Right atrium auricular region (tissue), 2 donors: Measurements from ENCODE around the gene RGS12. TPM values are rescaled to one million over a fixed set of nuclear protein-coding genes. Genes with fewer than 3 reads are reported as not detected.

Experiments used
- DNase-seq: peaks from one replicate; pipeline ENCODE4 v3.0.0-alpha.2; 2019; ENCODE audit warnings: low spot score
- H3K27ac ChIP-seq, 2 donors: fragments of 200-600 bp; sonication (generic); 1 replicate in 1 of 2; 2 replicates in 1 of 2; pipeline ENCODE4 v1.5.1; 2016 to 2019
- H3K27me3 ChIP-seq, 2 donors: fragments of 200-600 bp; sonication (generic); one replicate each; pipeline versions ENCODE4 v1.5.1 to v1.6.0; 2017 to 2019
- H3K36me3 ChIP-seq: fragments of 200-600 bp; sonication (generic); one replicate; pipeline ENCODE4 v1.5.1; 2016
- H3K4me1 ChIP-seq, 2 donors: fragments of 200-600 bp; sonication (generic); one replicate each; pipeline versions ENCODE4 v1.5.1 to v1.6.0; 2017 to 2019
- H3K4me3 ChIP-seq, 2 donors: fragments of 200-600 bp; sonication (generic); 1 replicate in 1 of 2; 2 replicates in 1 of 2; pipeline ENCODE4 v1.5.1; 2017 to 2019; ENCODE audit warnings: mild to moderate bottlenecking in 1 of 2, moderate library complexity in 1 of 2
- H3K9me3 ChIP-seq, 2 donors: fragments of 200-600 bp; sonication (generic); one replicate each; pipeline ENCODE4 v1.5.1; 2019
- CTCF ChIP-seq, 2 donors: fragments of 200-600 bp; sonication (generic); IDR thresholded peaks; one replicate each; pipeline ENCODE4 v1.5.1; 2019; ENCODE audit warnings: antibody characterized with exemption in 2 of 2
- total RNA-seq, 2 donors: library from RNA; depleted of rRNA; stranded (reverse); fragments of >200 nt; gene quantifications; one replicate each; pipeline ENCODE4 v1.1.0, GENCODE V29; 2016

Gene RGS12
- total RNA-seq, 2 donors from 2014 or later = 7.0 to 9.9 TPM

GRCh38 chr4:3338976-3339531 is 46.2 kb downstream of the RGS12 start:
- no peak for TF ChIP-seq CTCF (IDR thresholded peaks at IDR 0.05)
- peak; percentile 48 for DNase-seq
- Histone ChIP-seq H3K27ac (no peak overlapping the region), H3K36me3 (no peaks in the 10 kb centered on the region), H3K27me3 (no peaks in the 10 kb centered on the region), H3K4me1 (no peaks in the 10 kb centered on the region), H3K4me3 (no peak overlapping the region), H3K9me3 (no peaks in the 10 kb centered on the region)

GRCh38 chr4:3339577-3339976 is 46.8 kb downstream of the RGS12 start:
- Histone ChIP-seq H3K27me3 (no peaks in the 10 kb centered on the region), H3K4me1 (no peaks in the 10 kb centered on the region), H3K4me3 (no peak overlapping the region), H3K9me3 (no peaks in the 10 kb centered on the region), H3K36me3 (no peaks in the 10 kb centered on the region), H3K27ac (no peak overlapping the region)
- no peak for TF ChIP-seq CTCF (IDR thresholded peaks at IDR 0.05)
- peak; percentile 34 for DNase-seq

GRCh38 chr4:3340038-3340699 is 47.3 kb downstream of the RGS12 start:
- Histone ChIP-seq H3K36me3 (no peaks in the 10 kb centered on the region), H3K4me3 (no peak overlapping the region), H3K27ac (no peak overlapping the region), H3K27me3 (no peaks in the 10 kb centered on the region), H3K9me3 (no peaks in the 10 kb centered on the region), H3K4me1 (no peaks in the 10 kb centered on the region)
- no peak for TF ChIP-seq CTCF (IDR thresholded peaks at IDR 0.05)
- DNase-seq = peak; percentile 50

GRCh38 chr4:3340700-3341083 is 47.9 kb downstream of the RGS12 start:
- Histone ChIP-seq H3K27me3 (no peaks in the 10 kb centered on the region), H3K4me1 (no peaks in the 10 kb centered on the region), H3K36me3 (no peaks in the 10 kb centered on the region), H3K9me3 (no peaks in the 10 kb centered on the region), H3K27ac (no peak overlapping the region), H3K4me3 (no peak overlapping the region)
- TF ChIP-seq CTCF (IDR thresholded peaks at IDR 0.05) = peak in 1 of 2 donors; percentile 55
- DNase-seq = peak; percentile 57

GRCh38 chr4:3341760-3342159 is 48.9 kb downstream of the RGS12 start:
- Histone ChIP-seq H3K36me3 (no peaks in the 10 kb centered on the region), H3K4me1 (no peaks in the 10 kb centered on the region), H3K9me3 (no peaks in the 10 kb centered on the region), H3K4me3 (no peak overlapping the region), H3K27ac (no peak overlapping the region), H3K27me3 (no peaks in the 10 kb centered on the region)
- no peak for DNase-seq
- TF ChIP-seq CTCF (IDR thresholded peaks at IDR 0.05) = no peak
